ENCODE measurements around the gene ZNF761. TPM values are rescaled to one million over a fixed set of nuclear protein-coding genes. Genes with fewer than 3 reads are reported as not detected.
A peak's percentile ranks its signal among the peaks of the same experiment; 100 is the strongest.

ZNF761 gene
- total and polyA plus RNA-seq, 2 of the 13 experiments (the other 11 are each of a cell fraction or from before 2014, with no cell fraction given): 11.6 to 16.2 TPM

- TF ChIP-seq GLI4 (CRISPR knock-in tag; IDR thresholded peaks at IDR 0.05; ENCODE audit: borderline replicate concordance) (peak; percentile 62; the same call in 1 of the 2 replicates), YY1 (IDR thresholded peaks at IDR 0.05; ENCODE audit: insufficient read depth, insufficient replicate concordance, low read depth, low read length) (peak; percentile 49), ZNF687 (CRISPR knock-in tag; IDR thresholded peaks at IDR 0.05) (peak; percentile 85), REXO4 (CRISPR knock-in tag; IDR thresholded peaks at IDR 0.05; ENCODE audit: borderline replicate concordance) (no peak), SP2 (CRISPR knock-in tag; IDR thresholded peaks at IDR 0.05) (no peak), HMG20A (CRISPR knock-in tag; IDR thresholded peaks at IDR 0.05; ENCODE audit: borderline replicate concordance) (no peak), ZNF547 (CRISPR knock-in tag; IDR thresholded peaks at IDR 0.05) (no peak), KDM2A (CRISPR knock-in tag; IDR thresholded peaks at IDR 0.05; ENCODE audit: borderline replicate concordance, low read depth) (peak; percentile 62; the same call in 1 of the 2 replicates), ZNF543 (CRISPR knock-in tag; IDR thresholded peaks at IDR 0.05) (no peak), GABPA (IDR thresholded peaks at IDR 0.05; ENCODE audit: low read depth, low read length) (no peak), GABPA (CRISPR knock-in tag; IDR thresholded peaks at IDR 0.05; ENCODE audit: low read depth) (0 out of 2 replicates have a peak, but pooled peaks have one; percentile 8), FOSL1 (CRISPR knock-in tag; IDR thresholded peaks at IDR 0.05; ENCODE audit: borderline replicate concordance) (no peak), ARNTL (CRISPR knock-in tag; IDR thresholded peaks at IDR 0.05) (peak; percentile 52; the same call in 1 of the 2 replicates), SAP130 (CRISPR knock-in tag; IDR thresholded peaks at IDR 0.05; ENCODE audit: low read depth) (peak; percentile 79), PRDM15 (CRISPR knock-in tag; IDR thresholded peaks at IDR 0.05) (peak; percentile 68), FUBP1 (CRISPR knock-in tag; IDR thresholded peaks at IDR 0.05; ENCODE audit: borderline replicate concordance) (no peak), NONO (IDR thresholded peaks at IDR 0.05) (no peak), NONO (CRISPR knock-in tag; conservative IDR thresholded peaks at IDR 0.05) (no peak; the same call in 1 of the 2 replicates), PBX2 (CRISPR knock-in tag; IDR thresholded peaks at IDR 0.05) (no peak)
Measured at GRCh38 chr19:53431399-53432087, at the start of gene ZNF761 (continued).

Measured in HepG2 (cell line).